GM04503 (cell line): Measurements from ENCODE around the gene TLN1.

Experiments used
- DNase-seq: peaks from one replicate; pipeline ENCODE4 v3.0.0-alpha.2; 2012; ENCODE audit warnings: low read depth

The TLN1 gene

GRCh38 chr9:35686222-35687203 lies 45.5 kb downstream of the TLN1 start:
- DNase-seq, result no peak

GRCh38 chr9:35685506-35685905 lies 46.5 kb downstream of the TLN1 start:
- DNase-seq, result no peak

GRCh38 chr9:35684921-35685320 lies 47.1 kb downstream of the TLN1 start:
- no peak for DNase-seq

GRCh38 chr9:35683323-35683722 lies 48.7 kb downstream of the TLN1 start:
- DNase-seq, result no peak

GRCh38 chr9:35682520-35683315 lies 49.3 kb downstream of the TLN1 start:
- no peak for DNase-seq

GRCh38 chr9:35682051-35682450 lies 49.9 kb downstream of the TLN1 start:
- no peak for DNase-seq

GRCh38 chr9:35681341-35682002 lies 50.5 kb downstream of the TLN1 start:
- no peak for DNase-seq

- DNase-seq, result no peak
These were observed 51.5 kb downstream of the TLN1 start for GRCh38 chr9:35680331-35681105.

- no peak for DNase-seq
These were observed 52.1 kb downstream of the TLN1 start for GRCh38 chr9:35679766-35680330.

- no peak for DNase-seq
These were observed 52.9 kb downstream of the TLN1 start for GRCh38 chr9:35679091-35679490.

GRCh38 chr9:35675732-35676392 lies 56.1 kb downstream of the TLN1 start:
- no peak for DNase-seq

- DNase-seq, result no peak
These were observed 56.8 kb downstream of the TLN1 start for GRCh38 chr9:35675204-35675603.

- no peak for DNase-seq
These were observed 58.0 kb downstream of the TLN1 start for GRCh38 chr9:35674025-35674361.

- no peak for DNase-seq
These were observed 58.6 kb downstream of the TLN1 start, which contains the start of gene CA9 for GRCh38 chr9:35673132-35674024. TSS of gene CA9 (plus strand) at chr9:35673928. CDS start at chr9:35673960, 32 bp downstream.

- no peak for DNase-seq
These were observed 62.5 kb downstream of the TLN1 start for GRCh38 chr9:35669331-35670145.

GRCh38 chr9:35667939-35668338 lies 64.1 kb downstream of the TLN1 start:
- DNase-seq, result no peak

GRCh38 chr9:35666549-35666948 lies 65.4 kb downstream of the TLN1 start:
- DNase-seq, result no peak

- DNase-seq, result no peak
These were observed 66.0 kb downstream of the TLN1 start for GRCh38 chr9:35666045-35666444.

- no peak for DNase-seq
These were observed 66.5 kb downstream of the TLN1 start for GRCh38 chr9:35665471-35665818.
